Endothelial cell of umbilical vein (primary cell): Measurements from ENCODE around the gene ACBD5. TPM values are rescaled to one million over a fixed set of nuclear protein-coding genes. Genes with fewer than 3 reads are reported as not detected.

Experiments
- BruUV-seq: library from RNA; stranded (reverse); fragments of 400-500 nt; replicated peaks from 2 replicates; lab custom pipeline; 2021; lab: Mats Ljungman, UMichigan
- CTCF ChIA-PET: fragments of 300-600, 350-600 bp; sonication (Branson Sonifier 250); formaldehyde crosslinking; loops from one replicate; lab custom pipeline; 2021; ENCODE audit warnings: antibody characterized with exemption, inconsistent platforms; lab: Charles Lee
- POLR2A ChIA-PET: fragments of 300-600, 350-600 bp; sonication (Branson Sonifier 250); formaldehyde crosslinking; loops from one replicate; lab custom pipeline; 2021; ENCODE audit warnings: antibody characterized with exemption, inconsistent platforms; lab: Charles Lee
- DNase-seq: peaks from one replicate; pipeline ENCODE4 v3.0.0-alpha.2; 2011; ENCODE audit warnings: low read depth, low spot score
- FAIRE-seq: peaks from 2 replicates; lab custom pipeline; 2011; peaks lifted over from hg19 to GRCh38; lab: Jason Lieb, UNC
- H2AFZ ChIP-seq: 2 replicates; pipeline ENCODE4 v1.6.0; 2012; ENCODE audit warnings: low read depth, low read length, control low read depth, inconsistent platforms
- H3K27ac ChIP-seq: 2 replicates; pipeline ENCODE4 v1.5.1; 2011; ENCODE audit warnings: low read depth, mild to moderate bottlenecking, control low read depth, low read length, moderate library complexity; ENCODE audit not compliant: insufficient read depth
- H3K27me3 ChIP-seq, 2 experiments: 2 replicates each; pipeline versions ENCODE4 v1.6.0 to v1.6.1; 2011; ENCODE audit warnings: low read length in 2 of 2, mixed read lengths in 1 of 2; ENCODE audit not compliant: control insufficient read depth in 2 of 2, insufficient read depth in 2 of 2
- H3K36me3 ChIP-seq, 2 experiments: 2 replicates in 1 of 2; 3 replicates in 1 of 2; pipeline ENCODE4 v1.5.1; 2011; ENCODE audit warnings: low read length in 2 of 2, mild to moderate bottlenecking in 1 of 2, moderate library complexity in 1 of 2; ENCODE audit not compliant: control insufficient read depth in 2 of 2, insufficient read depth in 2 of 2; ENCODE audit errors: extremely low read depth in 1 of 2
- H3K4me1 ChIP-seq: 3 replicates; pipeline ENCODE4 v1.5.1; 2011; ENCODE audit warnings: mild to moderate bottlenecking, low read length; ENCODE audit not compliant: control insufficient read depth, insufficient read depth; ENCODE audit errors: extremely low read depth
- H3K4me2 ChIP-seq: 2 replicates; pipeline ENCODE4 v1.6.1; 2011; ENCODE audit warnings: low read length, control low read depth, mixed read lengths; ENCODE audit not compliant: insufficient read depth
- H3K4me3 ChIP-seq, 3 experiments: fragments of 200-600 bp in 1 of 3; sonication (generic), shearing (Covaris generic) in 1 of 3; replicated peaks in 1 of 3; 2 replicates each; pipeline ENCODE4 v1.5.1; 2011 to 2016; ENCODE audit warnings: control low read depth in 3 of 3, low read length in 3 of 3, mild to moderate bottlenecking in 2 of 3, inconsistent platforms in 1 of 3, low read depth in 1 of 3, moderate library complexity in 1 of 3; ENCODE audit not compliant: insufficient read depth in 1 of 3
- H3K79me2 ChIP-seq: 2 replicates; pipeline ENCODE4 v1.6.0; 2012; ENCODE audit warnings: low read length, inconsistent platforms; ENCODE audit not compliant: control insufficient read depth, insufficient read depth
- H3K9ac ChIP-seq: replicated peaks from 2 replicates; pipeline ENCODE3; 2011; ENCODE audit warnings: low read length, control low read depth; ENCODE audit not compliant: insufficient read depth; ENCODE audit errors: extremely low read depth
- H3K9me1 ChIP-seq: replicated peaks from 3 replicates; pipeline ENCODE4 v1.6.0; 2011; ENCODE audit warnings: mild to moderate bottlenecking, low read length; ENCODE audit not compliant: control insufficient read depth, insufficient read depth; ENCODE audit errors: extremely low read depth
- H3K9me3 ChIP-seq: replicated peaks from 2 replicates; pipeline ENCODE4 v1.5.1; 2012; ENCODE audit warnings: low read length, inconsistent platforms; ENCODE audit not compliant: control insufficient read depth, insufficient read depth
- H4K20me1 ChIP-seq: replicated peaks from 2 replicates; pipeline ENCODE3; 2011; ENCODE audit warnings: mild to moderate bottlenecking, low read length; ENCODE audit not compliant: control insufficient read depth, insufficient read depth; ENCODE audit errors: extremely low read depth
- CTCF ChIP-seq, 2 donors: IDR thresholded peaks; 1 replicate in 1 of 2; 2 replicates in 1 of 2; pipeline ENCODE4 v1.5.1; 2011; ENCODE audit warnings: low read length in 2 of 2, mild to moderate bottlenecking in 2 of 2, moderate library complexity in 2 of 2, control low read depth in 1 of 2, inconsistent platforms in 1 of 2, low read depth in 1 of 2; ENCODE audit not compliant: insufficient read depth in 1 of 2; ENCODE audit errors: extremely low read depth in 1 of 2
- EZH2 ChIP-seq: IDR thresholded peaks from 2 replicates; pipeline ENCODE4 v1.6.1; 2012; ENCODE audit warnings: borderline replicate concordance, low read depth, mild to moderate bottlenecking, moderate library complexity, low read length, inconsistent platforms; ENCODE audit not compliant: severe bottlenecking
- FOS ChIP-seq: IDR thresholded peaks from 2 replicates; pipeline ENCODE4 v1.6.1; 2011; ENCODE audit warnings: mild to moderate bottlenecking, low read length, moderate library complexity, borderline replicate concordance; ENCODE audit not compliant: insufficient read depth
- GATA2 ChIP-seq: IDR thresholded peaks from 2 replicates; pipeline ENCODE4 v1.7.0; 2011; ENCODE audit warnings: low read depth, mild to moderate bottlenecking, moderate library complexity, mixed read lengths, low read length; ENCODE audit not compliant: insufficient read length, insufficient read depth
- JUN ChIP-seq: IDR thresholded peaks from 2 replicates; pipeline ENCODE4 v1.6.1; 2011; ENCODE audit warnings: borderline replicate concordance, low read depth; ENCODE audit not compliant: insufficient read length, insufficient read depth
- MAX ChIP-seq: IDR thresholded peaks from 2 replicates; pipeline ENCODE4 v1.6.1; 2011; ENCODE audit not compliant: insufficient read depth, insufficient read length
- MYC ChIP-seq: IDR thresholded peaks from one replicate; pipeline ENCODE4 v1.6.1; 2011; ENCODE audit warnings: mild to moderate bottlenecking, low read depth, low read length
- POLR2A ChIP-seq: IDR thresholded peaks from 2 replicates; pipeline ENCODE4 v1.6.1; 2012; ENCODE audit warnings: low read depth, mild to moderate bottlenecking, control low read depth, low read length
- POLR2AphosphoS5 ChIP-seq: IDR thresholded peaks from 2 replicates; pipeline ENCODE4 v1.6.1; 2012; ENCODE audit warnings: low read depth, mild to moderate bottlenecking, control low read depth, low read length, moderate library complexity; ENCODE audit not compliant: insufficient read depth
- dilution Hi-C: fragments of 300-500 bp; cut with MboI; formaldehyde crosslinking; loops from one replicate; pipeline ENCODE4 v1.15.0; 2019; ENCODE audit warnings: low sequenced_read_pairs; ENCODE audit not compliant: extremely low pct_ligation_motif_present
- intact Hi-C: fragments of 100-400 bp; cut with micrococcal nuclease; formaldehyde crosslinking; loops from one replicate; pipeline ENCODE4 v1.10.0; 2022
- polyA plus RNA-seq, 4 experiments: library from polyadenylated mRNA; depleted of rRNA in 3 of 4; stranded (reverse) in 3 of 4; unstranded in 1 of 4; fragments of >200 nt; gene quantifications; 2 replicates each; pipeline versions ENCODE4 v1.2.1 to v1.2.3, GENCODE V29; 2011 to 2012; ENCODE audit warnings: missing spikeins in 1 of 4
- total RNA-seq: library from RNA; stranded (reverse); gene quantifications from 2 replicates; pipeline ENCODE4 v1.2.3, GENCODE V29; 2021

Gene ACBD5
- total and polyA plus RNA-seq, 2 donors (not counting 3 experiments of a cell fraction or from before 2014, with no cell fraction given): 6.6 to 21.5 TPM

GRCh38 chr10:27251554-27251953 lies 11.0 kb upstream of the ACBD5 start:
- H3K9me1 ChIP-seq: no peaks in the 10 kb centered on the region
- H3K79me2 ChIP-seq: no peaks in the 10 kb centered on the region
- no peak for TF ChIP-seq JUN
- no peak for TF ChIP-seq POLR2AphosphoS5
- TF ChIP-seq MYC: no peak
- TF ChIP-seq EZH2: no peak
- no peak for TF ChIP-seq CTCF (IDR thresholded peaks at IDR 0.05; ENCODE audit: extremely low read depth in 1 of 2, insufficient read depth in 1 of 2, low read depth in 1 of 2, low read length in 2 of 2)
- no peak for TF ChIP-seq MAX
- TF ChIP-seq FOS: no peak
- no peak for TF ChIP-seq GATA2
- no peak for TF ChIP-seq POLR2A
- H3K4me3 ChIP-seq: no peak overlapping the region
- H3K4me1 ChIP-seq: no peaks in the 10 kb centered on the region
- dilution Hi-C loops (no loop called here), intact Hi-C loops (no loop called here)
- H4K20me1 ChIP-seq: no peaks in the 10 kb centered on the region
- no peak overlapping the region for H3K27ac ChIP-seq
- H3K36me3 ChIP-seq: no peaks in the 10 kb centered on the region
- ChIA-PET CTCF (interaction anchor here (1.4 to 3.0 kb wide), 3 partner anchors 9 to 253 kb away, joined by 3 to 32 read pairs (median 9); partner anchors contain the start of gene RAB18), POLR2A (no interaction called here)
- FAIRE-seq: no peak
- no peak for DNase-seq
- H3K9ac ChIP-seq: no peak overlapping the region
- H2AFZ ChIP-seq: no peak overlapping the region
- no peak overlapping the region for H3K4me2 ChIP-seq
- H3K27me3 ChIP-seq: no peaks in the 10 kb centered on the region
- H3K9me3 ChIP-seq: no peaks in the 10 kb centered on the region
- no TSS peak for BruUV-seq
